Left ventricle myocardium inferior (tissue), 1 donor: ENCODE measurements around the gene LTO1. TPM values are rescaled to one million over a fixed set of nuclear protein-coding genes. Genes with fewer than 3 reads are reported as not detected.

Experiments
- DNase-seq: peaks from one replicate; pipeline ENCODE4 v3.0.0-alpha.2; 2020
- H3K27ac ChIP-seq: fragments of 200-600 bp; replicated peaks from 2 replicates; pipeline ENCODE4 v1.8.0; 2021
- H3K27me3 ChIP-seq: fragments of 200-600 bp; 2 replicates; pipeline ENCODE4 v1.8.0; 2021; ENCODE audit warnings: low read depth
- H3K36me3 ChIP-seq: fragments of 200-600 bp; 2 replicates; pipeline ENCODE4 v1.8.0; 2021
- H3K4me1 ChIP-seq: fragments of 200-600 bp; 2 replicates; pipeline ENCODE4 v1.8.0; 2021
- H3K4me3 ChIP-seq: fragments of 200-600 bp; 2 replicates; pipeline ENCODE4 v1.8.0; 2021; ENCODE audit warnings: mild to moderate bottlenecking, moderate library complexity
- H3K9me3 ChIP-seq: fragments of 200-600 bp; replicated peaks from 2 replicates; pipeline ENCODE4 v1.8.0; 2021
- intact Hi-C: fragments of 100-400 bp; cut with micrococcal nuclease; formaldehyde crosslinking; loops from one replicate; pipeline ENCODE4 v1.11.0; 2022
- total RNA-seq: library from RNA; stranded (reverse); fragmentation: NEBNext Ultra II Directional; extraction: Animal tissue kit (Norgen Biotek cat#: 25700); gene quantifications from one replicate; pipeline ENCODE4 v1.2.1, GENCODE V29; 2021
- TF ChIP-seq, protein P1 (sequence below): fragments of 200-600 bp; IDR thresholded peaks from 2 replicates; pipeline ENCODE4 v1.8.0; 2021; ENCODE audit warnings: antibody characterized with exemption, mild to moderate bottlenecking, borderline replicate concordance
- donor health status: DM: no; HTN: yes; CAD: no; lungs with severe emphysema.

Gene LTO1
- total RNA-seq, 1 donor from 2014 or later, result 8.9 TPM

- TF ChIP-seq, protein P1, sequence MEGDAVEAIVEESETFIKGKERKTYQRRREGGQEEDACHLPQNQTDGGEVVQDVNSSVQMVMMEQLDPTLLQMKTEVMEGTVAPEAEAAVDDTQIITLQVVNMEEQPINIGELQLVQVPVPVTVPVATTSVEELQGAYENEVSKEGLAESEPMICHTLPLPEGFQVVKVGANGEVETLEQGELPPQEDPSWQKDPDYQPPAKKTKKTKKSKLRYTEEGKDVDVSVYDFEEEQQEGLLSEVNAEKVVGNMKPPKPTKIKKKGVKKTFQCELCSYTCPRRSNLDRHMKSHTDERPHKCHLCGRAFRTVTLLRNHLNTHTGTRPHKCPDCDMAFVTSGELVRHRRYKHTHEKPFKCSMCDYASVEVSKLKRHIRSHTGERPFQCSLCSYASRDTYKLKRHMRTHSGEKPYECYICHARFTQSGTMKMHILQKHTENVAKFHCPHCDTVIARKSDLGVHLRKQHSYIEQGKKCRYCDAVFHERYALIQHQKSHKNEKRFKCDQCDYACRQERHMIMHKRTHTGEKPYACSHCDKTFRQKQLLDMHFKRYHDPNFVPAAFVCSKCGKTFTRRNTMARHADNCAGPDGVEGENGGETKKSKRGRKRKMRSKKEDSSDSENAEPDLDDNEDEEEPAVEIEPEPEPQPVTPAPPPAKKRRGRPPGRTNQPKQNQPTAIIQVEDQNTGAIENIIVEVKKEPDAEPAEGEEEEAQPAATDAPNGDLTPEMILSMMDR, result peak; percentile 63
- peaks cover 37% of the 10 kb centered on the region for H3K36me3 ChIP-seq
Measured at GRCh38 chr11:69644071-69644961, 30.8 kb downstream of the LTO1 start.

DNA sequence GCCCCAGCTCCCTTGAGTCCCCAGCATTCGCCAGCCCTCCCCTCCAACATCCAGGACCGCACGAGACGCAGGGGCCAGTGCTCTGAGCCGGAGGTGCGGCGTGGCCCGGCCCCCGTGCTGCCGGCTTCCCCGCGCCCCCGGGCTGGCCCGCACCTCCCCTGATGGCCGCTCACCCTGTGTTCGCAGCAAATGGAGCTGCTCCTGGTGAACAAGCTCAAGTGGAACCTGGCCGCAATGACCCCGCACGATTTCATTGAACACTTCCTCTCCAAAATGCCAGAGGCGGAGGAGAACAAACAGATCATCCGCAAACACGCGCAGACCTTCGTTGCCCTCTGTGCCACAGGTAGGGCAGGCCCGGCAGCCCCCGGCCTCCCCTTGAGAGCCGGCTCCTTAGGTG, 31.5 kb downstream of the LTO1 start:
- peaks cover 97% of the 10 kb centered on the region for H3K4me1 ChIP-seq
- no peaks in the 10 kb centered on the region for H3K9me3 ChIP-seq
- TF ChIP-seq, protein P1, result peak; percentile 45
- intact Hi-C loops, result loop anchor here (5.0 kb wide), 1 partner anchor 351 kb away; the partner anchor contains the start of gene MYEOV
- H3K4me3 ChIP-seq, result peak overlapping the region; percentile 96
- H3K27ac ChIP-seq, result peak overlapping the region; percentile 99
- no peaks in the 10 kb centered on the region for H3K27me3 ChIP-seq
- no peak for DNase-seq
- H3K36me3 ChIP-seq, result peaks cover 30% of the 10 kb centered on the region

More at GRCh38 chr11:69644071-69644961, 30.8 kb downstream of the LTO1 start:
- Histone ChIP-seq H3K9me3 (no peaks in the 10 kb centered on the region), H3K27ac (peak overlapping the region; percentile 99), H3K27me3 (no peaks in the 10 kb centered on the region), H3K4me1 (peaks cover 97% of the 10 kb centered on the region), H3K4me3 (peak overlapping the region; percentile 96)
- intact Hi-C loops, result loop anchor here (5.0 kb wide), 1 partner anchor 352 kb away; the partner anchor contains the start of gene MYEOV
- peak; percentile 82 for DNase-seq

DNA sequence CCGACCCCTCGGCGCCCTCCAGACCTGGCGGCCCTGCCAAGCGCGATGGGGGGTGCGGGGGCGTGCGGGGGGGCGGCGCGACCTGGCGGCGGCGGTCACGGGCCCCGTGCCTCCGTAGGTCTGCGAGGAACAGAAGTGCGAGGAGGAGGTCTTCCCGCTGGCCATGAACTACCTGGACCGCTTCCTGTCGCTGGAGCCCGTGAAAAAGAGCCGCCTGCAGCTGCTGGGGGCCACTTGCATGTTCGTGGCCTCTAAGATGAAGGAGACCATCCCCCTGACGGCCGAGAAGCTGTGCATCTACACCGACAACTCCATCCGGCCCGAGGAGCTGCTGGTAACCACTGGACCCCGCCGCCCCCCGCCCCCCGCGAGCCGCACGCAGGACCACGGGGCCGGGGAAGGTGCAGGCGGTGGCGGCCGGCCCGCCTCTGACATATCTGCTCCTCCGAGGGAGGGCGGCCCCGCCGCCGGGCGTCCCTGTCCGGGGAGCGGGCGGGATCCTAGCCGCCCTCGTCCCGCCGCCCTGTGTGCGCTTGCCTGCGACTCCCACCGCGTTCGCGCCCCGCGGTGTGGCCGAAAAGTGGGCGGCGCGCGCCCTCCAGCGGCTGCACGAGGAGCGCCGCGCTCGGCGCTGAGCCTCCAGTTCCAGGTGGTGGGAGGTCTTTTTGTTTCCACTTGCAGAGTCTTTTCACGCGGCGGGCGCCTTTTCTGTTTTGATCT, 32.1 kb downstream of the LTO1 start:
- DNase-seq, result peak; percentile 82
- Histone ChIP-seq H3K9me3 (no peaks in the 10 kb centered on the region), H3K27ac (peak overlapping the region; percentile 99), H3K27me3 (peaks cover 3% of the 10 kb centered on the region), H3K4me3 (peak overlapping the region; percentile 96), H3K4me1 (peaks cover 97% of the 10 kb centered on the region), H3K36me3 (peaks cover 25% of the 10 kb centered on the region)
- intact Hi-C loops, result loop anchor here (5.0 kb wide), 1 partner anchor 351 kb away; the partner anchor contains the start of gene MYEOV
- TF ChIP-seq, protein P1, result peak; percentile 94

GRCh38 chr11:69642549-69642912, 32.6 kb downstream of the LTO1 start:
- Histone ChIP-seq H3K36me3 (peaks cover 22% of the 10 kb centered on the region), H3K4me3 (peak overlapping the region; percentile 96), H3K4me1 (peaks cover 97% of the 10 kb centered on the region), H3K9me3 (no peaks in the 10 kb centered on the region), H3K27me3 (peaks cover 8% of the 10 kb centered on the region), H3K27ac (peak overlapping the region; percentile 99)
- intact Hi-C loops, result loop anchor here (5.0 kb wide), 1 partner anchor 350 kb away; the partner anchor contains the start of gene MYEOV
- DNase-seq, result peak; percentile 38
- TF ChIP-seq, protein P1, result no peak
